Suppressor macrophage treated with lipopolysaccharide for 1 hour (primary cell): ENCODE data around the gene ERCC5.

ENCODE experiments used
- DNase-seq, 3 donors: peaks; one replicate each; pipeline ENCODE4 v3.0.0-alpha.2; 2020 to 2022

ERCC5 gene

DNA sequence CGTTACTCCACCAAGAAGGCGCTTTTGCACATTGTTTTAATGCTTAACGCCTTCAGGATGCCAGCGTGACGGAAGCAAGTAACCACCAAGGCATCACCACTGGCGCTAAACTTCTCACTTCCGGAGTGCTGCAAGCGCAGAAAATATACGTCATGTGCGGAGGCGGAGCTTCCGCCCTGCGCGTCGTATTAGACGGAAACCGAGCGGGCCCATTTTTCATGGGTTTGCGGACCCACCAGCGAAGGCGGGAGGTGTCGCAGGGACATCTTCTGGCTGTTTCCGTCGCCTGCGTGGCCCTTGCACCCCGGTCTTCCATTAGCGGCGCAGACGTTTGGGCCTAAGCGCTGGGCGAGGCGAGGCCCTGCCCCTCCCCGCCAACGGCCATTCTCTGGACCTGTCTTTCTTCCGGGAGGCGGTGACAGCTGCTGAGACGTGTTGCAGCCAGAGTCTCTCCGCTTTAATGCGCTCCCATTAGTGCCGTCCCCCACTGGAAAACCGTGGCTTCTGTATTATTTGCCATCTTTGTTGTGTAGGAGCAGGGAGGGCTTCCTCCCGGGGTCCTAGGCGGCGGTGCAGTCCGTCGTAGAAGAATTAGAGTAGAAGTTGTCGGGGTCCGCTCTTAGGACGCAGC lies at the start of gene ERCC5:
Gene ERCC5, plus strand, starts transcription at position 403 of the 631 bp plus-strand sequence. CDS start 235 bp downstream, outside the sequence.
- peak; percentile 98 to 99 (median 99) for DNase-seq

DNA sequence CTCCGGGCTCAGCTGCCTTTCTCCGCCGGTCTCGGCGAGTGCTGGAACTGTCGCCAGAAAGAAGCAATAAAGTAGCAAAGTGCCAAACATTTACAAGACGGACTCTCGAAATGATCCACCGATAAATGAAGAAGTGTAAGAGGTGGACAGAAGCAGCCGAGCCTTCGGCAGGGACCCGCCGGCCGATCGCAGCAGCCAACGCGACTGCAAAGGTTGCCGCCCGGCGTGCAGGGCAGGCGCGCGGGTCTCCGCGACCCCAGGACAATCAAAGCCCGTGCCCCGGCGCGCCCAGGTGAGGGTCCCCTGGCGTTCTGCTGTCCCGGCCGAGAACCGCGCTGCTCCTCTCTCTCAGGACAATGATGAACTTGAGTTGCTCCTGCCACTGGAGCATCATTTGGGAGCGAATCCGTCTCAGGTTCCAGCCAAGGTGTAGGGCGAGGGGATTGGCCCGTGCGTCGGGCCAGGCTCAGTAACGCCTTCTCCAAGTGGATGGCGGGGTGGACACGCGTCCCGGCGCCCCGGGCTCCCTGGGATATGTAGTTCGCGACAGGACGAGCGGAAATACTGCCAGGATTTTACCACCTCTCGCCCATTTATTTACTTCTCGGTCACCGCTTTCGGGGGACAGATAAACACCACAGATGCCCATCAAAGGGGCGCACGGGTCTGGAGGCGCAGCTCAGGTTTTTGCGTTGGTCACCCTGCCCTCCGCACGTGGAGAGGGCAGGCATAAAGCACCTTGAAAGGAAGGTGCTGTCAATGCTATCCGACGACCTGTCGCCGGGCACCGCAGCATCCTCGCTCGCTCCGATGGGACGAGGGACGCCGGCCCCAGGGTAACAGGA lies 47.0 kb upstream of the ERCC5 start, which contains the start of the genes BIVM and POGLUT2:
Gene BIVM, plus strand, starts transcription at position 539 of the 845 bp plus-strand sequence. CDS start 8,149 bp downstream, outside the sequence.
Gene POGLUT2, minus strand, starts transcription at position 396 of the 845 bp plus-strand sequence. Its CDS starts 306 bp downstream, at position 90.
- peak; percentile 87 to 93 (median 89) for DNase-seq

DNA sequence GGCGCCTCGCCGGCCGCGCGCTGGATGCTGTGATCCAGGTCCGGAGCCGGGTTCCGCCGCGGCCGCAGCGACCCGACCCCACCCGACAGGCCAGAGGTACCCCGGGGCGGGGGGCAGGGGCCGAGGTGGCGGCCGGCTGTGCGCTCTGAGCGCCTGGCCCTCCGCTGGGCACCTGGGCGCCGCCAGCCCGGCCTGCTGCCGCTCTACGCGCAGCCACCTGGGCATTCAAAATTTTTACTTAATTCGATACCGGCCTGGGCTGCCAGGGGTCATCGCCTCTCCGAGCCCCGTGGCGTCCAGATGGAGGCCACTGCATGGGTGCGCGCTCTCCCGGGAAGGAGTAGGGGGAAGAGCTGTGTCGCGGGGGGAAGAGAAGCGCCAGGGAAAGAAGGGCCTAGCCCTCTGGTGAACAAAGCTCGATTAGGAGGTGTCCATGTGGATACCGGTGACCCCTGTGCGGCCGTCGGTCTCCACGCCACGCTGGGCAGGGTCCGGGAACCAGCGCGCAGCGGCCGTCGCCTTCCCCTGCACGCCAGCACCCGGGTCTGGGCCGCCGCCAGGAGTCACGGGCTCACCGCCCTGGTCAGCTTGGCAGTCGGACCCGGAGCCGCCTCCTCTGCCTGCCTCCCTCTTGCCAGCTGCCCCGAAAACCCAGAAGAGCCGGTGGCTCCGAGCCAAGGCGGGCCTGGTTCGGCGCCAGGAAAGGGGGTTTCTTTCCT lies 46.2 kb upstream of the ERCC5 start:
- DNase-seq, result peak in 1 of 3 donors; percentile 46

DNA sequence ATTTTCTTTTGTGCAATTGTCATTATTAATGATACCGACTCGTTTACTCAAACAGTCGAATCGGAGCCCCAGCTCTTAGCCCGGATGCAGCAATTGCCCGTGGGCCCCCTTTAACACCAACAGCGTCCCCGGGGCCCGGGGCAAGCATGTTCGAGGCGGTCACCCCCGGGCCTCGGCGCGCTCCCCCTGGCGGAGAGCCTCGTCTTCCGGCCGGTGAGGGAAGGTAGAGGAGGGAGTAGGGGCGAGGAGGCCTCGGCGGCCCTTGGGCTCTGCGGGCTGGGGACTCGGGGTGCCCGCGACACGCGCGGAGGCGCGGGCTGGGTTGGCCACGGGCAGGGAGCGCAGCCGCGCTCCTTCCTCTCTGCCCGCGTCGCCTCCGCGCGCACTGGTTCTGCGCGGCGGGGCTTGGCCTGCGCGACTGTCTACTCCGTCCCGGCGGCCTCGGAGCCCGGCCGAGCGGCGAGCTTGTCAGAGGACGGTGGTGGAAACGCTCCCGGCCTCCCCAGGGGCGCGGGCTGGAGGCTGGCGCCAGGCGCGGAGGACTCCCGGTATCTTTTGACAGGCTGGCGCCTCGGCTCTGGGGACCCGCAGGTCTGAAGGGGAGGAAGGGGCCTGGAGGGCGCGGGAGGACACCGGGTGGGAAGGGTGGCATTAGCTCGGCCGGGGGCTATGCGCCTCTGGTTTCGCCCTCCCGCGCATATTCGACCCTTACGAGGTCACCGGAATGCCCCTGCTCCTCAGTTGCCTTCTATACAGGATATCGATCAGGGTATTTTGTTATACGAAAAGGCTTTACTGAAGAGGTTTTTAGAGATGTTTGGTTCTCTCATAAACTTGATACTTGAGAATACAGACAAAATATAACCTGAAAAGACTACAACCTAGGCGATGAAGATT lies 45.4 kb upstream of the ERCC5 start:
- DNase-seq, result peak; percentile 87 to 95 (median 88)

DNA sequence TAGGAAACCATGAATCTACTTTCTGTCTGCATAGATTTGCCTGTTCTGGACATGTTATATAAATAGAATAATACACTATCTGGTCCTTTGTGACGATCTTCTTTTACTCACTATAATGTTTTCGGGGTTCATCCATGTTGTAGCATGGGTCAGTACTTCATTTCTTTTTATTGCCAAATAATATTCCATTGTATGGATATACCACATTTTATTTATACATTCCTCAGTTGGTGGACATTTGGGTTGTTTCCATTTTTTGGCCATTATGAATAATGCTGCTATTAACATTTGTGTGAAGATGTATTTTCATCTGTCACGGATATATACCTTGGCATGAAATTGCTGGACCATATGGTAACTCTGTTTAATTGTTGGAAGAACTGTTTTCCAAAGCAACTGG lies 40.2 kb upstream of the ERCC5 start:
- DNase-seq, result no peak

DNA sequence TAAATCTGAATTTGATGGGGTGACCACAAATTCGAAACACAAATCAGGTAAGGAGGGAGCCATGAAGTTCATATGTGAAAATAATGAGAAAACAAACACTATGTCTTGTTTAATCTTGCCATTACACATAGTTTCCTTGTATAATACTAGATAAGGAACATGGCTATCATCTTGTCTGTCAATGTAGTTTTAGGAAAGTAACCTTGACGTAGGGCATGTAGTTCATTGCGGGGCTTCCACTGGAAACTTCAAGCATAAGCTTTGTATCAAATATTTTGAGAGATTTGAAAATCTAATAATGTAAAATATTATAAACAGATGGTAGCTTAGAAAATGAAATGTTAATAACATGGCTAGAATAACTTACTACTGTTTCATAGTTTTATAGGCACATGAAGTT lies 38.1 kb upstream of the ERCC5 start:
- no peak for DNase-seq

DNA sequence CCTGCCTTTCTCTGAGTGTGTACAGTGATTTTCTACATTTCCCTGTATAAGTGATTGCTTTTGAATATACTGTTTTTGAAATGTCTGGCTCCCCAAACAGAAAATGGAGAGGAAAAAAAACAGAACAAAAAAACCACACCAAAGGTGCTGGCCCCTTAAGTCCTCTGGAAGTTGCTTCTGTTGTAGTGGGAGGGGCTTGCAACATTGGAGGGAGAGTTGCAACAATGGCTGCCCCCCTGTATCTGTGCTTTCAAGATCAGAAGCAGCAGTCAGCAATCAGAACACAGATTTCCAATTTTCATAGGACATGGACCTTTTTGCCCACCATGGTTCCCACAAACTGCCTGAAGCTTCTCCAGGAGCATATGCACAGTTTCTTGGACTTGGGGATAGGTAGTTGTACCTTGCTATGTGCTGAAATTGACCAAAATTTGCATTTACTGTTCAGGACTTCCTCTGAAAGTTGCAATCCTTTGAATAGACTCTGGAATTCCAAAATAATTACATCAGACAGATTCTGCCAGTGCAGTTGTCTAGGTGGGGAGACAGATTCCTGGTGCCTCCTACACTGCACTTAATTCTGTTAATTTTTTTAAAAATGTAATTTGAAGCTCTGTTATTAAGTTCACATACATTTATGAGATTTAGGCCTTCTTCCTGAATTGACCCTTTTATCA lies 33.1 kb upstream of the ERCC5 start:
- no peak for DNase-seq

DNA sequence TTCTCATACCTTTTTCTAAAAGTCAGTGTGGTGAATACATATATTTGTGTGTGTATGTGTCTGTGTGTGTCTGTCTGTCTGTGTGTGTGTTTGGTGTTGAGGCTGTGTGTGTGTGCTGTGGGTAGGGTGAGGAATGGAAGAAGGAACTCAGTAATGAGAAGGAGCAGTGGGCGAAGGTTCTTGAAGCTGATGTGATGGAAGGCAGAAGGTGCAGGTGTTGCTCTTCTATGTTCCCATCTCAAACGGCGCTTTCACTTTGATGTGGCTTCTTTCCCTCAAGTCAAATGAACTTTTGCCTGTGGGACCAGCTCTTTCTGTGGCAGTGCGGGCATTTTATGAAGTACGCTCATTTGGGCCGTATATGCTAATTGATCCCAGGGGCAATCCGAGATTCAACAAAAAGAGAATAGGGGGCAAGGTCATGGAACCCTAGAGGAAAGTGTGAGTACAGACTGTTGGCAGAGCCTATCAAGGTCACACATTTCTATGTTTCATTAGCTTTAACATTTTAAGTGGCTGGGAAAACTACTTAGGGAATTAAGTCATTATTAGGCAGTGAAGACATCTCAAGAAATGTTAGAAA lies 31.7 kb upstream of the ERCC5 start:
- DNase-seq, result no peak

DNA sequence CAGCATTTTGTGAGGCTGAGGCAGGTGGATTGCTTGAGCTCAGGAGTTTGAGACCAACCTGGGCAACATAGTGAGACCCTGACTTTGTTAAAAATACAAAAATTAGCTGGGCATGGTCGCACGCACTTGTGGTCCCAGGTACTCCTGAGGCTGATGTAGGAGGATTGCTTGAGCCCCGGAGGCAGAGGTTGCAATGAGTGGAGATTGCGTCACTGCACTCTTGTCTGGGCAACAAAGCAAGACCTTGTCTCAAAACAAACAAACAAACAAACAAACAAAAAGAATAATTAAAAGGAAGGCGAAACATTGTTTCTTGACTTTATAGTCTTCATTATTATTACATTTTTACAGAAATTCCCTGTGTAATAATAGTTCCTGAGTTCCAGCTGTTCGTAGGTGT lies 31.0 kb upstream of the ERCC5 start:
- no peak for DNase-seq

DNA sequence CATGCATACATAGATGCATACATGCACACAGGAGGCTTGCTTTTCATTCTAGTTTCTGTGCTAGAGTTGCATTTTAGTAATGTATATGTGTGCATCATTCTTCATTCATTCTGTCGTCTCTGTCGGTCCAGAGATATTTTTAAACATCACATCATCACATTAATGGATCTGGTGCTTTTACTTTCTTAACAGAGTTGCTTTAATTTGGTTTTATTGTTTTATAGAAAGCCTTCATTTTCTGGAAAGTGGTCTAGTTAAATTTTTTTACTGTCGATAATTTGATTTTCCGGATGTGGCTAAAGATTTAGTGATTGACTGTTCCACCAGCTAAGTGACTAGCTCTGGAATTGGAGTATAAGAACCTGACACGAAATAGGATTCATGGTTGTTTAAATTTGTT lies 30.0 kb upstream of the ERCC5 start:
- no peak for DNase-seq

DNA sequence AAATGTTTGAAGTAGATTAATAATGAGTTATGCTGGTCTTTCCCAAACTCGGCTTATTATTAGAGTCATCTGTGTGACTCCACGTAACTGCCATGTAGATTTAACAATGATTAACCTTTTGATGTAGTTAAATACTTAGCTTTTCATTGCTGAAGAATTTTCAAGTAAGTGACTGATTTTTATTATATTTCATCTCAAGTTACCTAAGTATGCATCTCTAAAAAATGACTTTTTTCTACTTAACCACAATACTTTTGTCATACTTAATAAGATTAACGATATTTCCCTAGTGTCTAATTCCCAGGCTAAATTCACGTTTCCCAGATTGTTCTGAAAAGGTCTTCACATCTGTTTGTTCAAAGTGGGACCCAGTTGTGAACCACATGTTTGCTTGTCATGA lies 29.1 kb upstream of the ERCC5 start:
- no peak for DNase-seq

DNA sequence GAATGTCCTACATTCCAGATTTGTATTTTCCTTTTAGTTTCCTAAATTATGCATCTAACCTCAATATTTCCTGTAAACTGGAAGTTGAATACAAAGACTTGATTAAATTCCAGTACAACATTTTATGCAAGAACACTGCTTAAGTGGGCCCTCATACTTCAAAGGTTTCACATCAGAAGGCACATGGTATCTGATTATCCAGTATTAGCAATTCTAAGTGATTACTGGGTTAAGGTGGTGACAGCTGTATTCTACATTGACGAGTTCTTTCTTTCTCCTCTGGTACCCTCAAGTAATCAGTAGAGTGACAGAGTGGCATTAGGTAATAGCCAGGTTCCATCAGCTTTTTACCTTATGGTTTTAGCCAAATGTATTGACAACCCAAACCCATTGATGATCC lies 28.6 kb upstream of the ERCC5 start:
- no peak for DNase-seq

DNA sequence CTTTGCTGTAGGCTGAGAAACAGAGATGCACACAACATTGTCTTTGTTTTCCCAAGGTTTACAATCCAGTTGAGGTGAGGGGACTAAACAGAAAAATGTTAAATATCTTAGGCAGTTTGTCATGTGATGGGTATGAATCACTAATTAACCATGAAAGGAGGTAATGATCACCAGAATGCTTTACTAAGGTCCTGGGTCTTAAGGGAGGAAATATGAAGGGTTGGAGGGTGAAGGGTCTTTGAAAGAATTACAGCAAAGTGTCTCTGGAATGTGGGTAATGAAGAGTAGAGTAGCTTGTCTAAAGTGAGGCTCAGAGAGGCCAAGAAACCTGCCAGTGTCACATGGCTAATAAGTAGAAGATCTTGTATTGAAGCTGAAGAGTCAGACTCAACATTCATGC lies 27.9 kb upstream of the ERCC5 start:
- no peak for DNase-seq

DNA sequence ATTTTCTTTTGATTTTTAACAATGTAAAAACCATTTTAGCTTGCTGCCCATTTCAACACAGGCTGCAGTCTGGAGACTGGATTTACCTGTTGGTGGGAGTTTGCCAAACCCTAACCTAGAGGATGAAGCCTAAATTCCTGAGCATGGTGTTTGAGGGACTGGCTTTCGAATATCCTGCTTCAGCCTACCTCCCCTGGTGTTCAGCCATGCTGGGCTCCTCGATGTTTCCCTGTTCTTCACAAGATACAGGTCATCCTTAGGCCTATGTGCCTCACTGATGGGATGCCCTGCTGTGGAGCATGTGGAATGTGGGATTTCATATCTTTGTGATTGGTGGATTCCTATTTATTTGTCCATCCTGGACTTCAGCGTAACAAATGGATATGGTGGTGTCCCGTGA lies 20.4 kb upstream of the ERCC5 start:
- no peak for DNase-seq

DNA sequence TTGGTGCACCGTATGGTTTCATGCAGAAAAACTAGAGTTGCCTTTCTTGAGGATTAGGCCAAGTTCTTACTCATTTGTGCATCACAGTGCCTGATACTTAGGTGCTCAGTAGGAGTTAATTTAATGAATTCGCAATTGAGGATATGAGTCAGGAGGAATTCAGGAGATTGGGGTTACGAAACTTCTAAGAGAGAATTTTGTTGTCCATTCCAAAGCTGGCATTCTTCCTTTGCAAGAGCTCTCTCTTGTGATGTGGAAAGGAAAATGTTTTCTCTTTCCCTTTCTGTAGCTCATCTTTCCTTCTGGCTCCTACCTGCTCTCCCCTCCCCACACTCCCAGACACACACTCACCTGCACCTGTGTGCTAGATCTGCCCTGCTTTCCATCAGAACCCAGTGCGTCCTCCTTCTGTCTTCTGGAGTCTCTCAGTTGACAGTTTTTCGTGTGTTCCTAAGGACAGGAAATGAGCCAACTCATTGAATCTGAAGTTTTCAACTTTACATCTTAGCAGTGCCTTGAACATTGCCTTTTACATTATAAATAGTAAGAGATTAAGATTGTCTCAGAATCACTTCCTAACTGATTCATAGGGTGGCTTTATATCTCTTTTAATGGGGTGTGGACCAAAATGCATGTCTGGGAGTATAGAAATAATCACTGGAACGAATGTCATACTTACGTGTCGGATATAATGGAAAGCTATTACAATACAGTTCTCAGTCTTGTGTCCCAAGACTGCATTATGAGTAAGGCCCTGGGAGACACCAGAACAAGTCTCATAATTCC lies 19.7 kb upstream of the ERCC5 start:
- no peak for DNase-seq

DNA sequence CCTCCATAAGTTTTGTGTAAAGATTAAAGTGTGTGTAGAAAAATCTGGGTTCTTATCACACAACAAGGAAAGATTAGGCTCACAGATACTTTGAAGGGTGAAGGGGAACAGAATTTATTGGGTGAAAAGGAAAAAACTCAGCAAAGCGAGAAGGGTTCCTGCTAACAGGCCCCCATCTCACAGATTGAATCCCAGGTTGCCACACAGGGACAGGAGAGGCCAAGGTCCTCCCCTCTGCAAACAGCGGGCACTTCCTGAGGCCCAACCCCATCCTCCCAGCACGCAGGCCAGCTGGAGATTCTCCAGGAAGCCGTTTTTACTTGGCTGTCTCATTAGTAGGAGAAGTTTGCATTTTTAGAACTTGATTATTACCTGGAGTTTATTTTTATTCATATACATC lies 15.2 kb upstream of the ERCC5 start:
- no peak for DNase-seq

DNA sequence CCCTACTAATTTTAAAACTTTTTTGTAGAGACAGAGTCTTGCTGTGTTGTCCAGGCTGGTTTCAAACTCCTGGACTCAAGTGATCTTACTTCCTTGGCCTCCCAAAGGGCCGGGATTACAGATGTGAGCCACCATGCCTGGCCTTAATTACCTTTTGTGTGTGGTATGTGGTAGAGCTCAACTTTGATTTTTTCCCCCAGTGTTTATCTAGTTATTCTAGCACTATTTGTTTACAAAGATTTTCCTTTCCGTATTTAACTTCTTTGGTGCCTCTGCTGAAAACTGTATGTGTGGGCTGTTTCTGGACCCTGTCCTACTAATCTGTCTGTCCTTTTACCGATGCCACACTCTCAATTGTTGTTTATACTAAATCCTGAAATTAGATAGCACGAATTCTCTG lies 9.4 kb upstream of the ERCC5 start:
- no peak for DNase-seq

DNA sequence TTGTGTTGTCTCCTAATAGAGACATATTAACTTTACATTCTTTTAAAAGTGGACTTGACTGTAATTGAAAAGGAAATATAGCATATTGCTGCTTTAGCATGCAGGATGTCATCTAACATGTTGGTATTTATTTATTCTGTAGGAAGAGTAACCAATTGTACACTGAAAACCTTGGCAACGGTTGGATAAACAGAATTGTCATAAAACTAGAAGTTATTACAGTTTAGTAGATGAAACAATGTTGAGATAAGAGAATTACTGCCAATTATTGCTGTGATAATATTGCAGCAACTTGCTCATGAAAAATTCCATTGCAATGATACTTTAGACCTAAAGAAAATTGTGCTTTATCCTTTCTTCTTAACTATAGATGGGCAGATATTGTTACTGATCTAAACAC lies 7.6 kb upstream of the ERCC5 start:
- no peak for DNase-seq

DNA sequence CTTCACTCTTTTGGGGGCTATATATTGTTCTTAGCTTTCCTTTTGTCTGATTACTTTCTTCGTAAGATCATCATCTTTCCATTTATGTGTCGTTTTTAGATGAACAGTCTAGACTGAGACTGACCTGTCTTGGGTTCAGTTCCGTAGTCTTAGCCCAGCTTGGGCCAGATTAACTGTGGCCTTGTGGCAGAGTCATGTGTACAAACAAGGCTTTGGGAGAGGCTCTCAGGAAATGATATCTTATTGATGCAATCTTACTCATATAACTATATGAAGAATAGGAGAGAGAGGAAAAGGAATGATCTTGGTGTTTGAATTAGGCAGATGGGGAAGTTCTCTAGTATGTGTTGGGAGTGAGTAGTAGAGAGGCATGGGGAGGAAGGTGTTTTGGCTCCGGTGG lies 6.8 kb upstream of the ERCC5 start:
- DNase-seq, result no peak

DNA sequence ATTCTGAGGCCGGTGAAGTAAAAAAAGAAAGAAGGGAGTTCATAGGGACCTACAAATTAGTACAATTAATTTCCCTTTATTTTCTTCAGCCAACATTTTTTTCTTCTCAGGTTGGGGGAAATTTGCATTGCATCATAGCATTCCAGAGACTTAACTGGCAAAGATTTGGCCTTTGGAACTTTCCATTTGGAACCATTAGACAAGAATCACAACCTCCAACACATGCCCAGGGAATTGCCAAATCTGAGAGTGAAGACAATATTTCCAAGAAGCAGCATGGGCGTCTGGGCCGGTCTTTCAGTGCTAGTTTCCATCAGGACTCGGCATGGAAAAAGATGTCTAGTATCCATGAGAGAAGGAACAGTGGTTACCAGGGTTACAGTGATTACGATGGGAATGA lies 6.4 kb upstream of the ERCC5 start:
- no peak for DNase-seq

DNA sequence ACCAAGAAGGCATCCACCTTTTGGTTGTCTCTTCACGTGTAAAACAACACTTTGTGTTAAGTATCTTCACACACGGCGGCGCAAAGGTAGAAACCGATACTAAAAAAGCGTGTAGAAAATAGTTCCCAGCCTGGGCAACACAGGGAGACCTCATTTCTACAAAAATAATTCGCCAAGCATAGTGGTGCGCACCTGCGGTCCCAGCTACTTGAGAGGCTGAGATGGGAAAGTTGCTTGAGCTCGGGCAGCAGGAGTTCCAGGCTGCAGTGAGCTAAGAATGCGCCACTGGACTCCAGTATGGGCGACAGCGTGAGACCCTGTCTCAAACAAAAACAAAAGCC lies 573 bp upstream of the ERCC5 start:
- DNase-seq, result no peak
